GM23248 (cell line): Measurements from ENCODE around the gene SYT15. TPM values are rescaled to one million over a fixed set of nuclear protein-coding genes. Genes with fewer than 3 reads are reported as not detected.
A peak's percentile ranks its signal among the peaks of the same experiment; 100 is the strongest.

Source experiments
- DNase-seq: peaks from one replicate; pipeline ENCODE4 v3.0.0-alpha.2; 2015
- H2AFZ ChIP-seq: fragments of 200-600 bp; sonication (generic); 2 replicates; pipeline ENCODE4 v1.6.1; 2016; ENCODE audit warnings: antibody characterized with exemption
- H3F3A ChIP-seq: fragments of 200-600 bp; sonication (generic); 2 replicates; pipeline ENCODE4 v1.6.1; 2016; ENCODE audit warnings: mild to moderate bottlenecking, antibody characterized with exemption, mixed run types; ENCODE audit not compliant: insufficient read depth
- H3K27ac ChIP-seq: fragments of 200-600 bp; sonication (generic); 2 replicates; pipeline ENCODE4 v1.5.1; 2016; ENCODE audit warnings: mild to moderate bottlenecking
- H3K27me3 ChIP-seq: fragments of 200-600 bp; sonication (generic); replicated peaks from 2 replicates; pipeline ENCODE4 v1.6.1; 2016; ENCODE audit warnings: mild to moderate bottlenecking; ENCODE audit not compliant: insufficient read depth
- H3K36me3 ChIP-seq: fragments of 200-600 bp; sonication (generic); 2 replicates; pipeline ENCODE4 v1.6.1; 2016; ENCODE audit warnings: low read depth, mild to moderate bottlenecking
- H3K4me1 ChIP-seq: fragments of 200-600 bp; sonication (generic); 2 replicates; pipeline ENCODE4 v1.6.1; 2016; ENCODE audit warnings: mild to moderate bottlenecking; ENCODE audit not compliant: insufficient read depth
- H3K4me2 ChIP-seq: fragments of 200-600 bp; sonication (generic); one replicate; pipeline ENCODE4 v1.6.1; 2016; ENCODE audit warnings: mild to moderate bottlenecking; ENCODE audit not compliant: unreplicated experiment
- H3K4me3 ChIP-seq: fragments of 200-600 bp; sonication (generic); 2 replicates; pipeline ENCODE4 v1.5.1; 2016; ENCODE audit warnings: mild to moderate bottlenecking
- H3K79me2 ChIP-seq: fragments of 200-600 bp; sonication (generic); 2 replicates; pipeline ENCODE4 v1.6.1; 2016; ENCODE audit warnings: mild to moderate bottlenecking; ENCODE audit not compliant: insufficient read depth
- H3K9ac ChIP-seq: fragments of 200-600 bp; sonication (generic); 2 replicates; pipeline ENCODE4 v1.6.1; 2016; ENCODE audit warnings: mild to moderate bottlenecking
- H3K9me2 ChIP-seq: fragments of 200-600 bp; sonication (generic); 2 replicates; pipeline ENCODE4 v1.6.1; 2016; ENCODE audit warnings: mixed run types, mild to moderate bottlenecking, moderate library complexity; ENCODE audit not compliant: insufficient read depth
- H3K9me3 ChIP-seq: fragments of 200-600 bp; sonication (generic); one replicate; pipeline ENCODE4 v1.6.1; 2017; ENCODE audit warnings: low read depth
- H4K20me1 ChIP-seq: fragments of 200-600 bp; sonication (generic); 2 replicates; pipeline ENCODE4 v1.6.0; 2016; ENCODE audit not compliant: insufficient read depth
- EZH2 ChIP-seq: fragments of 200-600 bp; sonication (generic); IDR thresholded peaks from 2 replicates; pipeline ENCODE4 v1.6.1; 2018; ENCODE audit warnings: antibody characterized with exemption, mild to moderate bottlenecking; ENCODE audit not compliant: insufficient read depth, poor library complexity, severe bottlenecking
- EZH2phosphoT487 ChIP-seq: fragments of 200-600 bp; sonication (generic); IDR thresholded peaks from 2 replicates; pipeline ENCODE4 v1.6.1; 2018; ENCODE audit warnings: antibody characterized with exemption, moderate library complexity, mild to moderate bottlenecking, low read depth; ENCODE audit not compliant: insufficient read depth
- WGBS, 2 experiments: methylation state at CpG; one replicate each; pipeline ENCODE4 v1.1.6; 2015 to 2017; ENCODE audit warnings: low lambda C conversion rate in 2 of 2, low coverage in 1 of 2; ENCODE audit errors: missing lambda C conversion rate in 2 of 2; 5-methylcytosine and 5-hydroxymethylcytosine counted together
- in situ Hi-C: fragments of 300-500 bp; cut with MboI; formaldehyde crosslinking; loops from 2 replicates; pipeline ENCODE4 v1.15.0; 2020
- polyA plus RNA-seq: library from polyadenylated mRNA; unstranded; fragments of >200 nt; fragmentation: Nextera tagmentation; extraction: Ambion mirVana; gene quantifications from 2 replicates; pipeline ENCODE4 v1.2.1, GENCODE V29; 2016
- total RNA-seq: library from RNA; depleted of rRNA; stranded (reverse); fragments of >200 nt; shearing (Covaris generic); gene quantifications from 2 replicates; pipeline ENCODE4 v1.2.3, GENCODE V29; 2014

The SYT15 gene
- total and polyA plus RNA-seq, 2 experiments from 2014 or later, result 1.2 to 2.3 TPM

GRCh38 chr10:46543466-46544377 lies 35.2 kb upstream of the SYT15 start:
- no peaks in the 10 kb centered on the region for H3K36me3 ChIP-seq
- H3K9me3 ChIP-seq, result no peaks in the 10 kb centered on the region
- H3K79me2 ChIP-seq, result no peaks in the 10 kb centered on the region
- 78% methylated on average over 14 of the region's 14 CpGs for WGBS, 2 experiments
- H3K27ac ChIP-seq, result no peak overlapping the region
- TF ChIP-seq EZH2phosphoT487 (no peak), EZH2 (no peak)
- 0 out of 2 replicates have a peak, but pooled peaks cover 3% of the 10 kb centered on the region for H3K4me1 ChIP-seq
- H3K4me3 ChIP-seq, result no peak overlapping the region
- no peaks in the 10 kb centered on the region for H3F3A ChIP-seq
- no peak overlapping the region for H3K9ac ChIP-seq
- in situ Hi-C loops, result no loop called here
- H4K20me1 ChIP-seq, result no peaks in the 10 kb centered on the region
- no peak for DNase-seq
- peaks cover 12% of the 10 kb centered on the region for H3K27me3 ChIP-seq
- no peaks in the 10 kb centered on the region for H3K9me2 ChIP-seq
- no peak overlapping the region for H2AFZ ChIP-seq
- H3K4me2 ChIP-seq, result no peak overlapping the region

- in situ Hi-C loops, result no loop called here
- Histone ChIP-seq H3K9me2 (no peaks in the 10 kb centered on the region), H3F3A (no peaks in the 10 kb centered on the region), H3K79me2 (no peaks in the 10 kb centered on the region), H3K4me1 (0 out of 2 replicates have a peak, but pooled peaks cover 1% of the 10 kb centered on the region), H4K20me1 (no peaks in the 10 kb centered on the region), H3K9ac (no peak overlapping the region), H3K9me3 (no peaks in the 10 kb centered on the region), H3K4me2 (no peak overlapping the region), H3K27me3 (peaks cover 12% of the 10 kb centered on the region), H3K36me3 (no peaks in the 10 kb centered on the region), H3K4me3 (no peak overlapping the region), H2AFZ (no peak overlapping the region), H3K27ac (no peak overlapping the region)
- TF ChIP-seq EZH2, result no peak
- TF ChIP-seq EZH2phosphoT487, result no peak
- 60 to 64% methylated on average over 3 of the region's 3 CpGs for WGBS, 2 experiments
- peak; percentile 57 for DNase-seq
Observed at GRCh38 chr10:46544989-46545791, 33.7 kb upstream of the SYT15 start.

GRCh38 chr10:46545861-46546590 lies 32.9 kb upstream of the SYT15 start:
- Histone ChIP-seq H3K9me2 (no peaks in the 10 kb centered on the region), H2AFZ (no peak overlapping the region), H3K27me3 (peaks cover 12% of the 10 kb centered on the region), H3K9me3 (no peaks in the 10 kb centered on the region), H3K79me2 (no peaks in the 10 kb centered on the region), H3K27ac (no peak overlapping the region), H3K4me2 (no peak overlapping the region), H3K4me1 (no peaks in the 10 kb centered on the region), H3K4me3 (no peak overlapping the region), H4K20me1 (no peaks in the 10 kb centered on the region), H3K9ac (no peak overlapping the region), H3F3A (no peaks in the 10 kb centered on the region), H3K36me3 (no peaks in the 10 kb centered on the region)
- DNase-seq, result no peak
- in situ Hi-C loops, result no loop called here
- TF ChIP-seq EZH2, result no peak
- TF ChIP-seq EZH2phosphoT487, result no peak
- WGBS, 2 experiments, result 47 to 50% methylated on average over 5 of the region's 5 CpGs
